GM12865 (cell line): Measurements from ENCODE around the gene GTSF1L.
A peak's percentile ranks its signal among the peaks of the same experiment; 100 is the strongest.
"Not testable (repeated sequence)": the region's sequence is repeated elsewhere in the genome, so short reads cannot be mapped to it uniquely, and the experiment has no call there.

Experiments
- DNase-seq: peaks from one replicate; pipeline ENCODE4 v3.0.0; 2010; ENCODE audit warnings: low read depth
- H3K4me3 ChIP-seq: 2 replicates; pipeline ENCODE4 v1.5.1; 2011; ENCODE audit warnings: mild to moderate bottlenecking, low read depth, low read length, control low read depth
- TF ChIP-seq, protein P1 (sequence below): IDR thresholded peaks from 2 replicates; pipeline ENCODE4 v1.5.1; 2011; ENCODE audit warnings: low read length, control low read depth, low read depth, inconsistent platforms; ENCODE audit not compliant: insufficient read depth; ENCODE audit errors: missing control alignments

The GTSF1L gene

DNA sequence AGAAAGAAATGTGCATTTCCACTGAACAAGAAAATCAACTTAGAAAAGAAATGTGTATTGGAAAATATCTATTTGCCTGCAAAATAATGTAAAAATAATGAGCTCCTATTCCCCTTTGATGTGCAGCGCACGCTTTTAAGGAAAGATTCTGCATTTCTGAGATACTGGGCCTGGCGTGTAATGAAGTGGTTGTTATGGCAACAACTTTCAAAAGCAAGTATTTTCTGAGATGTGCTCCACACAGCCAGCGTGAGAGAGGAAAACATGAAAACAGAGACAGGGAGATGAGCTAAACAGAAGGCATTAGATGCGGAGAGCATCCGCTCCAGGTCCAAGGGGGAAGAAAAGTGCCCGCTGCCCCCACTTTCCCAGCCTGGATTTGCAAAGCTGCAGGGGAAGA is 39.1 kb upstream of the GTSF1L start:
- DNase-seq, result no peak
- TF ChIP-seq, protein P1, sequence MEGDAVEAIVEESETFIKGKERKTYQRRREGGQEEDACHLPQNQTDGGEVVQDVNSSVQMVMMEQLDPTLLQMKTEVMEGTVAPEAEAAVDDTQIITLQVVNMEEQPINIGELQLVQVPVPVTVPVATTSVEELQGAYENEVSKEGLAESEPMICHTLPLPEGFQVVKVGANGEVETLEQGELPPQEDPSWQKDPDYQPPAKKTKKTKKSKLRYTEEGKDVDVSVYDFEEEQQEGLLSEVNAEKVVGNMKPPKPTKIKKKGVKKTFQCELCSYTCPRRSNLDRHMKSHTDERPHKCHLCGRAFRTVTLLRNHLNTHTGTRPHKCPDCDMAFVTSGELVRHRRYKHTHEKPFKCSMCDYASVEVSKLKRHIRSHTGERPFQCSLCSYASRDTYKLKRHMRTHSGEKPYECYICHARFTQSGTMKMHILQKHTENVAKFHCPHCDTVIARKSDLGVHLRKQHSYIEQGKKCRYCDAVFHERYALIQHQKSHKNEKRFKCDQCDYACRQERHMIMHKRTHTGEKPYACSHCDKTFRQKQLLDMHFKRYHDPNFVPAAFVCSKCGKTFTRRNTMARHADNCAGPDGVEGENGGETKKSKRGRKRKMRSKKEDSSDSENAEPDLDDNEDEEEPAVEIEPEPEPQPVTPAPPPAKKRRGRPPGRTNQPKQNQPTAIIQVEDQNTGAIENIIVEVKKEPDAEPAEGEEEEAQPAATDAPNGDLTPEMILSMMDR, result no peak
- no peak overlapping the region for H3K4me3 ChIP-seq

DNA sequence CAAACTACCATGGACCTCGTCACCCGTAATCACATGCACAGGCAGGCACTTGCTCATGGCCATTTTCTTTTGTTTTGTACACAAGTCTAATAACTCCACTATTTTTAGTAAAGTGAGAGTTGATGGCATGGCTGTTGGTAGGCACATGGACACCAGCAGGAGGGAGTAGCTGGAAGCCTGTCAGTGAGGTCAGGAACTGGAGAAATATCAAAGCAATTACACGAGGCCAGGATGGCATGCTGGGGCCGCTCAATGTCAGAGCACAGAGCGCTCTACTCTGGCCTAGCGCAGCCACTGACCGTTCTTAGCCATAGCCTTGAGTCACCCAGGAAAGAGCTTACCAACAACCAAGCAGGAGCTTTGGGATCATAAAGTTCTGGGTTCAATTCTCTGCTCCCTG is 36.1 kb upstream of the GTSF1L start:
- TF ChIP-seq, protein P1, result no peak
- H3K4me3 ChIP-seq, result no peak overlapping the region
- no peak for DNase-seq

DNA sequence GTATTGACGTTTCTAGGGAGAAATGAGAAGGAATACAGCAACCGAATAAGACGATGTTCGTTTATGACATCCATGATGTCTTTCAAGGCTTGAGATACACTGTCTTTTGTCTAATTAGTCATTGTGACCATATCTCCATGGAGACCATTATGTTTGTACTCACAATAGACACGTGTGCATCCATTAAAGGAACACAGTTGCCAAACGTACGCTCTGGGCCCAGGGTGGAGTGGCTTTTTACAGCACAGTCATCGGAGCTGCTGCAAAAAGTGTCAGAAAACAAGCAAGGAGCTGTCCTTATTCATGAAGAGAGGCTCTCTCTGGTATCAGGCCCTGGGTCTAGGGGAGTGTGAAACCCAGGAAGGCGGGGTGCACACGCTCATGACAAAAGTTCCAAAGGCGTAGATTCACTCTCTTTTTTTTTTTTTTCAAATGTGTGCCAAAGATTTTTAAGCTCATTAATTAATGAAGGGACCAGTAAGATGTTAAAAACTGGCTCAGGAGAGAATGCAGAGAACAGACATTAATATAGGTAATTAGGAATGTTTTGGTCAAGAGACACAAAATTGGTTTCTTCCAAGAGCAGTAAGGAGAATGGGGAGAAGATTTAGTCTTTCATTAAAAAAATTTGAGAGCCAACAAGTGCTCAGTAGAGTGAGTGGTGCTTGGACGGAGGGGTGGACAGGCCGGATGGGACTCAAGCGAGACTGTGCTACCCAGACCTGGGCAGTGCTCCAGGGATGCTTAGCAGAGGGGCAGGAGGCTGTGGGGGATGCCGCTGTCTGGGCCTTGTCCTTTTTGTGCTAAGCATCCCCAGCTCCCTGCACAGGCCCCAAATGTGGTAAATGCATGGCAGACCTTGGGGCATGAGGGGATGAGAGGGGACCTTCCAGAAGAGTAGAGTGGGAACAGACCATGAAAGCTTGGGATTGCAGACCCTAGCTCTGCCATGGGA is 34.9 kb upstream of the GTSF1L start:
- no peak for DNase-seq
- no peak overlapping the region for H3K4me3 ChIP-seq
- TF ChIP-seq, protein P1, result no peak

DNA sequence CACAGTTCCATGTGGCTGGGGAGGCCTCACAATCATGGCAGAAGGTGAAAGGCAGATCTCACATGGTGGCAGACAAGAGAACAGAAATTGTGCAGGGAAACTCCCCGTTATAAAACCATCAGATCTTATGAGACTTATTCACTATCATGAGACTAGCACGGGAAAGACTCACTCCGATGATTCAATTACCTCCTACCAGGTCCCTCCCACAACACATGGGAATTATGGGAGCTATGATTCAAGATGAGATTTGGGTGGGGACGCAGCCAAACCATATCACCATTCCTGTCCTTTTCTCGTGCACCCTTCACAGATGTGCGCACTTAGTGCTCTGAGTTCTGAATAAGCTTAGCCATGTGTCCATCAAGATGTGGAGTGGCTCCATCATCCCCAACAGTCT is 31.1 kb upstream of the GTSF1L start:
- H3K4me3 ChIP-seq, DNase-seq: not testable (repeated sequence)

DNA sequence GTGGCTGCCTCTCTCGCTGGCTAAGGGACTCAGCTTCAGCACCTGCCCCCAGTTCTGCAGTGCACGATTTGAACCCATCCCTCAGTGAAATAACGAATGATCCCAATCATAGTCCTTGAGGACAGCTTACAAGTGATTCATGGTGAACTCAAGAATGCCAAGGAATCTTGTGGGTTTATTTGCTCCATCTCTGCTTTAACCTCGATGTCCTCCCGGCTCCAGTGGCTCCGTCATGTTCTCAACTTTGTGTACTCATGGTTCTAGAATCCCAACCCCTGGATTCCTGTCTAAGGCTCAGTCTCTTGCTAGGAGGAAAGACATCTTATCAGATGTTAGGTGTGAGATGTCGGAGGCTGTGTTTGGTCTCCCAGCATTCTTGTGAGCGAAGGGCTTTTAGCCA is 29.0 kb upstream of the GTSF1L start:
- TF ChIP-seq, protein P1, result no peak
- DNase-seq, result no peak
- H3K4me3 ChIP-seq, result no peak overlapping the region

DNA sequence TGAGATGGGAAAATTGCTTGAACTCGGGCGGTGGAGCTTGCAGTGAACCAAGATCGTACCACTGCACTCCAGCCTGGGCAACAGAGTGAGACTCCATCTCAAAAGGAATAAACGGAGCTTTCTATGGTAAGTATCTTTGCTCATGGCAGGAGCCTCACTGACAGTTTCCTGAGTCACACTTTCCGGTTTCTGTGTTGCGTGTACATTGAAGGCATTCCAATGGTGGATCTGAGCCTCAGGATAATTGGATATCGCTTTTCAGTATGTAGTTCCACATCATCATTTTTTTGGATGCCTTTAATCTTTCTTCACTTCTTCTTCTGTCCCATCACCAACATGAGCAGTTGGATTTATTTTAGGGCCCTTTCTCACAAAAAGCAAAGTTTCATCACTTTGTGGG is 28.6 kb upstream of the GTSF1L start:
- TF ChIP-seq, protein P1, result no peak
- no peak for DNase-seq

DNA sequence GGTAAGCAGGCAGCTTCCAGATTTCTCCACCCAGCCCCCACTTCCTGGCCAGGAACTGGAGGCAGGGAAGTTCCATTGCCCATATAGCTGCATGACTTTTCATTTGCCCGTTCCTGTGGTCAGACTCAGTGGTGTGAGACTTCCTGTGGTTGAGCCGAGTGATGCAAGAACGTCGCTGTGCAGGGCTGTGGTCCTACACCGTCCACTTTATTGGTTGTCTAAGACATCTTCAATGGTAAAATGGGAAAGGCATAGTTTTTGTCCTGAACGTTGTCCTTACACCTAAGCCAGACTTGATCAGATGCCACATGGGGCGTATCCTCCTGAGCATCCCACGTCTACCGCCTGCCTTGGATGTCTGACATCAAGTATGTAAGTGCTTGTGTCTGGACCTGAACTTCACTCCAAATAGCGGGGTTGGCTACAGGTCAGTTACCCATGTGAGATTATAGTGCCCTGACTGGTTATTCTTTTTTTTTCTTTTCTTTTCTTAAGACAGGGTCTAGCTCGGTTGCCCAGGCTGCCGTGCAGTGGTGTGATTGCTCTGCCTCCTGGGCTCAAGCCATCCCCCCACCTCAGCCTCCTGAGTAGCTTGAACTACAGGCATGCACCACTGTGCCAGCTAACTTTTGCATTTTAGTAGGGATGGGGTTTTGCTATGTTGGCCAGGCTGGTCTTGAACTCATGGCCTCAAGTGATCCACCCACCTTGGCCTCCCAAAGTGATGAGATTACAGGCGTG is 25.9 kb upstream of the GTSF1L start:
- no peak overlapping the region for H3K4me3 ChIP-seq
- peak; percentile 96 for DNase-seq
- TF ChIP-seq, protein P1, result no peak

More for the DNA sequence above, 28.6 kb upstream of the GTSF1L start:
- no peak overlapping the region for H3K4me3 ChIP-seq
